ENCODE results near the gene PFN3.

The PFN3 gene

GRCh38 chr5:177431317-177432142 is 31.1 kb upstream of the PFN3 start:
- no peak for DNase-seq (ENCODE audit: low read depth)
- TF ChIP-seq, protein P1, sequence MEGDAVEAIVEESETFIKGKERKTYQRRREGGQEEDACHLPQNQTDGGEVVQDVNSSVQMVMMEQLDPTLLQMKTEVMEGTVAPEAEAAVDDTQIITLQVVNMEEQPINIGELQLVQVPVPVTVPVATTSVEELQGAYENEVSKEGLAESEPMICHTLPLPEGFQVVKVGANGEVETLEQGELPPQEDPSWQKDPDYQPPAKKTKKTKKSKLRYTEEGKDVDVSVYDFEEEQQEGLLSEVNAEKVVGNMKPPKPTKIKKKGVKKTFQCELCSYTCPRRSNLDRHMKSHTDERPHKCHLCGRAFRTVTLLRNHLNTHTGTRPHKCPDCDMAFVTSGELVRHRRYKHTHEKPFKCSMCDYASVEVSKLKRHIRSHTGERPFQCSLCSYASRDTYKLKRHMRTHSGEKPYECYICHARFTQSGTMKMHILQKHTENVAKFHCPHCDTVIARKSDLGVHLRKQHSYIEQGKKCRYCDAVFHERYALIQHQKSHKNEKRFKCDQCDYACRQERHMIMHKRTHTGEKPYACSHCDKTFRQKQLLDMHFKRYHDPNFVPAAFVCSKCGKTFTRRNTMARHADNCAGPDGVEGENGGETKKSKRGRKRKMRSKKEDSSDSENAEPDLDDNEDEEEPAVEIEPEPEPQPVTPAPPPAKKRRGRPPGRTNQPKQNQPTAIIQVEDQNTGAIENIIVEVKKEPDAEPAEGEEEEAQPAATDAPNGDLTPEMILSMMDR (conservative IDR thresholded peaks at IDR 0.05; ENCODE audit: low read length) = no peak
- no peak overlapping the region for H3K4me3 ChIP-seq (ENCODE audit: low read length)

GRCh38 chr5:177430972-177431316 is 30.5 kb upstream of the PFN3 start:
- DNase-seq (ENCODE audit: low read depth) = no peak
- H3K4me3 ChIP-seq (ENCODE audit: low read length) = no peak overlapping the region
- TF ChIP-seq, protein P1 (conservative IDR thresholded peaks at IDR 0.05; ENCODE audit: low read length) = no peak

- DNase-seq (ENCODE audit: low read depth) = no peak
- no peak overlapping the region for H3K4me3 ChIP-seq (ENCODE audit: low read length)
- TF ChIP-seq, protein P1 (conservative IDR thresholded peaks at IDR 0.05; ENCODE audit: low read length) = no peak
Measured at GRCh38 chr5:177430140-177430951, 29.9 kb upstream of the PFN3 start.

DNA sequence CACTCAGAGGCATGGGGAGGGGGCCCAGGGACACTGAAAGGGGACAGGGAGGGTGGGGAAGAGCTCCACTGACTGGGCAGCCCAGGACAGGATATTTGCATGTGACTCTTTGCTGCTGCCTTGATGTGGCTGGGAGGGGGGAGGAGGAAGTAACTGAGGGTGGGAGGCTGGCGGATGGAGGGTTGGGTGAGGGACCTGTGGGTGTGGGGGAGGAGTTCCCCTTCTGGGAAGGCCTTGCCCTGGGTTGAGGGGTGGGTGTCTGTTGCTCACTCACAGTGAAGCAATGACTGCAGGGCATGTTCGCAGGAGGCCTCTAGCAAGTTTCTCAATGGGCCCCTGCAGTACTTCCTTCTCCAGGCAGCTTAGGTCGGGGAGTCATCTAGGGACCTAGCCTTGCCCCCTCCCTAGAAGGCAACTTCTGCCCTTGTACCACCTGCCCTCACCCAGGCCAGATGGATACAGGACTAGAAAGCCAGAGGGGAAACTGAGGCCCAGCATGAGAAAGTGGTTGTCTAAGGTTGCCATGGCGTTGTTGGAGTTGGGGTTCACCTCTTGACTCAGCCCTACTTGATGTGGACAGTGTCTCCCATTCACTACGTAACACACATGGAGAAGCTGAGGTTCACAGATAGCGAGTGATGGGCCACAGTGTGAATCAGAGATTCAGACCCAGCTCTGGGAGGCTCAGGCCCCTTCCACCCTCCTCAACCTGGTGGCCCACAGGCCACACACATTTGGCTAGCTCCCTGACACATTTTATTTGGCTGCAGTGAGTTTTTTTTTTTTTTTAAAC is 29.0 kb upstream of the PFN3 start:
- DNase-seq (ENCODE audit: low read depth) = no peak
- H3K4me3 ChIP-seq (ENCODE audit: low read length) = no peak overlapping the region
- TF ChIP-seq, protein P1 (conservative IDR thresholded peaks at IDR 0.05; ENCODE audit: low read length) = no peak

DNA sequence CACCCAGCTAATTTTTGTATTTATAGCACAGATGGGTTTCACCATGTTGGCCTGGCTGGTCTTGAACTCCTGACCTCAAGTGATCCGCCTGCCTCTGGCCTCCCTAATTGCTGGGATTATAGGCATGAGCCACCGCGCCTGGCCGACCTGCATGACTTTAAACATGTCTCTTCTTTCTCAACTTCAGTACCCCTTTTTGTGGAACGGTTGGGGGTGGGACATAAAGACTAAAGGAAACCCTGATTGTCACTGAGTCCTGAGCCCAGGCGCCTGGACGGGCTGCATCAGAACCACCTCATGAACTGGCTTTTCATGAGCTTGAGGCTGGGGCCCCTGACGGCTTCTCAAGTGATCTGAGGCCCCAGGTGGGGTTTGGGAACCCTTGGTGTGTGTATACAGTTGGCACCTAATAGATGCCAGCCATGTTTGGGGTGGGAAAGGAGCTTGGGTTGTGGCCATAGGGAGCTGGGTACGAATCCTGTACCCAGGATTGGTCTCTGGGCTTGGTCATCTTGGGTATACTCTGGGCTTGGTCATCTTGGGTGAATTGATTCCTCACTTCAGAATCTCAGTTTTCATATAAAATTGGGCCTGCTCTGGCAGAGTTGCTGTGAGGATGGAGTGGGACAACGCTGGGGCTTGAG is 28.2 kb upstream of the PFN3 start:
- H3K4me3 ChIP-seq (ENCODE audit: low read length) = no peak overlapping the region
- TF ChIP-seq, protein P1 (conservative IDR thresholded peaks at IDR 0.05; ENCODE audit: low read length) = no peak
- no peak for DNase-seq (ENCODE audit: low read depth)

DNA sequence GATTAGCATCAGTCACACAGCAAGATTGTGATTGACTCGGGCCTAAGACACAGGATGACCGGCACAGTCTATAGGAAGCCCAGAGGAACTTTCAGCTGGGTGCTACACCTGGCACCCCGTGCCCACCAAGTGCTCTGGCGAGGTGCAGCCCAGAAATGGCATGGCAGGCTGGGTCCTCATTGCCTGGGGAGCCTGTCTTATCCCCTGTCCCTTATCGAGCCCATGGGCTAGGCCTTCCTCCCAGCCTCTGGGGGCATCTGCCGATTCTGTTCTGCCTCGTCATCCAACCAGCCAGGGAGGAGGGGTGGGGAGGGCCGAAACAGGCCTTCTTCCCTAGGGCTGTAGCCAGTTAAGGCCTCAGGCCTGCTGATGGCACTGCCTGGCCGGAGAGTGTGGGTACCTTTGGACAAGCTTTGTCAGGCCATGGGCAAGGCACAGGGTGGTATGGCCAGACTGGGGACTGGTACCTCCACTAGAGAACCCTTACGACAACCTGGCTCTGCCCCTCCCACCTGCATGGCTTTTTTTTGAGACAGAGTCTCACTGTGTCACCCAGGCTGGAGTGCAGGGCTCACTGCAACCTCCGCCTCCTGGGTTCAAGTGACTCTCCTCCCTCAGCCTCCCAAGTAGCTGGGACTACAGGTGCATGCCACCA is 27.6 kb upstream of the PFN3 start:
- H3K4me3 ChIP-seq (ENCODE audit: low read length) = peak overlapping the region; percentile 74
- DNase-seq (ENCODE audit: low read depth) = no peak
- TF ChIP-seq, protein P1 (conservative IDR thresholded peaks at IDR 0.05; ENCODE audit: low read length) = no peak
